SK-N-SH treated with all-trans-retinoic acid at 6 μM for 48 hours (cell line): ENCODE measurements around the gene S100A5.

Experiments used
- ATAC-seq: fragments of 200-7000 bp; cut with Tn5 transposase; 3 replicates; pipeline ENCODE4 v1.9.1; 2020; ENCODE audit warnings: mild to moderate bottlenecking, moderate library complexity
- BACH2 ChIP-seq: fragments of 250-450 bp; sonication (Bioruptor Pico); IDR thresholded peaks from 2 replicates; pipeline ENCODE4 v1.9.0; 2021; ENCODE audit warnings: mild to moderate bottlenecking, borderline replicate concordance
- CSDC2 ChIP-seq: fragments of 250-450 bp; sonication (Bioruptor Pico); IDR thresholded peaks from 2 replicates; pipeline ENCODE4 v1.5.0; 2020; ENCODE audit warnings: mild to moderate bottlenecking, moderate library complexity
- GLIS3 ChIP-seq: fragments of 250-450 bp; sonication (Bioruptor Pico); IDR thresholded peaks from 2 replicates; pipeline ENCODE4 v1.5.0; 2020; ENCODE audit warnings: mild to moderate bottlenecking, moderate library complexity
- ISL1 ChIP-seq: fragments of 250-450 bp; sonication (Bioruptor Pico); IDR thresholded peaks from 2 replicates; pipeline ENCODE4 v2.1.2; 2022; ENCODE audit warnings: mild to moderate bottlenecking, moderate library complexity
- OSR1 ChIP-seq: fragments of 250-450 bp; sonication (Bioruptor Pico); IDR thresholded peaks from 2 replicates; pipeline ENCODE4 v1.8.0; 2022; ENCODE audit warnings: moderate library complexity, mild to moderate bottlenecking, inconsistent platforms
- PPARA ChIP-seq: fragments of 250-450 bp; sonication (Bioruptor Pico); IDR thresholded peaks from 2 replicates; pipeline ENCODE4 v1.5.0; 2020; ENCODE audit warnings: mild to moderate bottlenecking, borderline replicate concordance
- SNAI2 ChIP-seq: fragments of 250-450 bp; sonication (Bioruptor Pico); IDR thresholded peaks from 2 replicates; pipeline ENCODE4 v1.5.0; 2020; ENCODE audit warnings: mild to moderate bottlenecking, moderate library complexity
- TCF4 ChIP-seq: fragments of 250-450 bp; sonication (Bioruptor Pico); IDR thresholded peaks from 2 replicates; pipeline ENCODE4 v1.8.0; 2021; ENCODE audit warnings: mild to moderate bottlenecking, moderate library complexity, borderline replicate concordance
- TOX ChIP-seq: fragments of 250-450 bp; sonication (Bioruptor Pico); IDR thresholded peaks from 2 replicates; pipeline ENCODE4 v1.8.0; 2021; ENCODE audit warnings: mild to moderate bottlenecking, moderate library complexity, borderline replicate concordance
- ZC3H10 ChIP-seq: fragments of 250-450 bp; sonication (Bioruptor Pico); IDR thresholded peaks from 2 replicates; pipeline ENCODE4 v1.5.1; 2021; ENCODE audit warnings: mild to moderate bottlenecking, moderate library complexity
- ZFP3 ChIP-seq: fragments of 250-450 bp; sonication (Bioruptor Pico); IDR thresholded peaks from 2 replicates; pipeline ENCODE4 v1.5.0; 2020; ENCODE audit warnings: mild to moderate bottlenecking, moderate library complexity
- ZFP30 ChIP-seq: fragments of 450-650 bp; formaldehyde crosslinking; IDR thresholded peaks from 2 replicates; pipeline ENCODE4 v1.5.0; 2022; ENCODE audit warnings: mild to moderate bottlenecking, moderate library complexity
- ZNF565 ChIP-seq: fragments of 450-650 bp; formaldehyde crosslinking; conservative IDR thresholded peaks from 2 replicates; pipeline ENCODE4 v1.5.0; 2020; ENCODE audit warnings: low read depth, mild to moderate bottlenecking, moderate library complexity
- ZNF70 ChIP-seq: fragments of 450-650 bp; formaldehyde crosslinking; IDR thresholded peaks from 2 replicates; pipeline ENCODE4 v1.5.0; 2020; ENCODE audit warnings: mild to moderate bottlenecking, moderate library complexity
- ZNF8 ChIP-seq: fragments of 450-650 bp; formaldehyde crosslinking; IDR thresholded peaks from 2 replicates; pipeline ENCODE4 v1.5.0; 2020; ENCODE audit warnings: mild to moderate bottlenecking, moderate library complexity
- TF ChIP-seq, protein P1 (sequence below): fragments of 250-450 bp; sonication (Bioruptor Pico); IDR thresholded peaks from 2 replicates; pipeline ENCODE4 v1.8.0; 2020; ENCODE audit warnings: mild to moderate bottlenecking, moderate library complexity, borderline replicate concordance
- TF ChIP-seq, protein P2 (sequence below): fragments of 250-450 bp; sonication (Bioruptor Pico); IDR thresholded peaks from 2 replicates; pipeline ENCODE4 v1.5.1; 2020; ENCODE audit warnings: low read depth, mild to moderate bottlenecking, moderate library complexity
- TF ChIP-seq, protein P3 (sequence below): fragments of 250-450 bp; sonication (Bioruptor Pico); IDR thresholded peaks from 2 replicates; pipeline ENCODE4 v1.5.1; 2021; ENCODE audit warnings: mild to moderate bottlenecking, moderate library complexity
- TF ChIP-seq, protein P4 (sequence below): fragments of 250-450 bp; sonication (Bioruptor Pico); IDR thresholded peaks from 2 replicates; pipeline ENCODE4 v1.8.0; 2021; ENCODE audit warnings: low read depth, mild to moderate bottlenecking, moderate library complexity, borderline replicate concordance
- TF ChIP-seq, protein P5 (sequence below): fragments of 250-450 bp; sonication (Bioruptor Pico); IDR thresholded peaks from 2 replicates; pipeline ENCODE4 v1.5.0; 2020; ENCODE audit warnings: mild to moderate bottlenecking, moderate library complexity

The S100A5 gene

DNA sequence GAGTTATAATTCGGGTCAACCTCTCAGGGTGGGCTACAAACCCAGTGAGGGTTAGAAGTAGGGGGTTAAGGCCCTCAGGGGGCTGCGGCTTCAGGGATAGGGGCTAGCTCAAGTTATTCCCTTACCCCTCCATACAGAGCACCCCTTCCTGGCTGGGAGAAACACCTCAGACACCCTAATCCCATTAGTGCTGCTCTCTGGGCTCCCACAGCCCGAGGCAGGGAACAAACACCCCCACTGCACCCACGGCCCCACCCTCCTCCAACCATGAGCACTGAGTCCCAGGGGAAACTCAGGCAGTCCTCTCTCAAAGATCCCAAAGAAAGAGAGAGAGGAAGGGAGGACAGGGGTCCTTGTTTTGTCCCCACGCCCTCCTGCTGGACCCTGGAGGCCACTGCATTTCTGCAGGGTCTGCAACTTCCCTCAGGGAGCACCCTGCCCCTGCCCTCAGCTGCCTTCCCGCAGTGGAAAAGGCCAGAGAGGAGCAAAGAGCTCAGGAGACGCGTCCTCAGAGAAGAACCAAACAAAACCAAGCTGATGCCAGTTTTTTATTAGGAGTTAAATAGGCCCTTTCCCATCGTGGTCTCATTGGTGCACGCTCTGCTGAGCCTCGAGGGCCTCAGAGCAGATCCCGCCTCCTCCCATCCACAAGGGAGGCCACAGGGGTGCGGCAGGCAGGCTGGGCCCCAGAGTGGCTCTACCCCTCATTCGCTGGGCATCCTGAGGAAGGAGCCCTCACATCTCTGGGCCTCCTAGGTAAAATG lies 6.2 kb upstream of the S100A5 start:
- no peak for TF ChIP-seq ZNF565
- no peak for TF ChIP-seq ZC3H10 (CRISPR knock-in tag)
- no peak for TF ChIP-seq TCF4
- TF ChIP-seq BACH2: no peak
- TF ChIP-seq, protein P1, sequence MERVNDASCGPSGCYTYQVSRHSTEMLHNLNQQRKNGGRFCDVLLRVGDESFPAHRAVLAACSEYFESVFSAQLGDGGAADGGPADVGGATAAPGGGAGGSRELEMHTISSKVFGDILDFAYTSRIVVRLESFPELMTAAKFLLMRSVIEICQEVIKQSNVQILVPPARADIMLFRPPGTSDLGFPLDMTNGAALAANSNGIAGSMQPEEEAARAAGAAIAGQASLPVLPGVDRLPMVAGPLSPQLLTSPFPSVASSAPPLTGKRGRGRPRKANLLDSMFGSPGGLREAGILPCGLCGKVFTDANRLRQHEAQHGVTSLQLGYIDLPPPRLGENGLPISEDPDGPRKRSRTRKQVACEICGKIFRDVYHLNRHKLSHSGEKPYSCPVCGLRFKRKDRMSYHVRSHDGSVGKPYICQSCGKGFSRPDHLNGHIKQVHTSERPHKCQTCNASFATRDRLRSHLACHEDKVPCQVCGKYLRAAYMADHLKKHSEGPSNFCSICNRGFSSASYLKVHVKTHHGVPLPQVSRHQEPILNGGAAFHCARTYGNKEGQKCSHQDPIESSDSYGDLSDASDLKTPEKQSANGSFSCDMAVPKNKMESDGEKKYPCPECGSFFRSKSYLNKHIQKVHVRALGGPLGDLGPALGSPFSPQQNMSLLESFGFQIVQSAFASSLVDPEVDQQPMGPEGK (CRISPR knock-in tag): no peak
- TF ChIP-seq, protein P2, sequence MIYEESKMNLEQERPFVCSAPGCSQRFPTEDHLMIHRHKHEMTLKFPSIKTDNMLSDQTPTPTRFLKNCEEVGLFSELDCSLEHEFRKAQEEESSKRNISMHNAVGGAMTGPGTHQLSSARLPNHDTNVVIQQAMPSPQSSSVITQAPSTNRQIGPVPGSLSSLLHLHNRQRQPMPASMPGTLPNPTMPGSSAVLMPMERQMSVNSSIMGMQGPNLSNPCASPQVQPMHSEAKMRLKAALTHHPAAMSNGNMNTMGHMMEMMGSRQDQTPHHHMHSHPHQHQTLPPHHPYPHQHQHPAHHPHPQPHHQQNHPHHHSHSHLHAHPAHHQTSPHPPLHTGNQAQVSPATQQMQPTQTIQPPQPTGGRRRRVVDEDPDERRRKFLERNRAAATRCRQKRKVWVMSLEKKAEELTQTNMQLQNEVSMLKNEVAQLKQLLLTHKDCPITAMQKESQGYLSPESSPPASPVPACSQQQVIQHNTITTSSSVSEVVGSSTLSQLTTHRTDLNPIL (CRISPR knock-in tag): no peak
- no peak for ATAC-seq

DNA sequence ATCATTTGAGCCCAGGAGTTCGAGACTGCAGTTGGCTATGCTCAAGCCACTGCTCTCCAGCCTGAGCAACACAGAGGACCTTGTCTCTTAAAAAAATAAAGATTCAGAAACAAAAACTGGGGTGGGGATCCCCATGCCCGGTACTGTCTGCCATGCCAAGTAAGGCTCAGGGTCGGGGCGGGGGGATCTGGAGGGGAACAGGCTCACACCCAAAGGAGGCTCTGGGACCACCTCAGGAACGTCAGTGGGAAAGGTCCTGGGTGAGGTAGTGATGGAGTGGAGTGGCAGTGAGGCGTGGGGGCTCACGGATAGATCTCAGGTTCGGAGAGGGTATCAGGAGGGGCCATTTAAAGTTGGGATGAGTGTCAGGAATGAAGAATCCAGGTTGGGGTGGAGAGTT lies 5.6 kb upstream of the S100A5 start:
- TF ChIP-seq ZNF565: no peak
- TF ChIP-seq, protein P3, sequence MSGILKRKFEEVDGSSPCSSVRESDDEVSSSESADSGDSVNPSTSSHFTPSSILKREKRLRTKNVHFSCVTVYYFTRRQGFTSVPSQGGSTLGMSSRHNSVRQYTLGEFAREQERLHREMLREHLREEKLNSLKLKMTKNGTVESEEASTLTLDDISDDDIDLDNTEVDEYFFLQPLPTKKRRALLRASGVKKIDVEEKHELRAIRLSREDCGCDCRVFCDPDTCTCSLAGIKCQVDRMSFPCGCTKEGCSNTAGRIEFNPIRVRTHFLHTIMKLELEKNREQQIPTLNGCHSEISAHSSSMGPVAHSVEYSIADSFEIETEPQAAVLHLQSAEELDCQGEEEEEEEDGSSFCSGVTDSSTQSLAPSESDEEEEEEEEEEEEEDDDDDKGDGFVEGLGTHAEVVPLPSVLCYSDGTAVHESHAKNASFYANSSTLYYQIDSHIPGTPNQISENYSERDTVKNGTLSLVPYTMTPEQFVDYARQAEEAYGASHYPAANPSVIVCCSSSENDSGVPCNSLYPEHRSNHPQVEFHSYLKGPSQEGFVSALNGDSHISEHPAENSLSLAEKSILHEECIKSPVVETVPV (CRISPR knock-in tag): no peak
- TF ChIP-seq TOX (CRISPR knock-in tag): no peak
- TF ChIP-seq, protein P1 (CRISPR knock-in tag): no peak
- no peak for TF ChIP-seq SNAI2
- TF ChIP-seq OSR1 (CRISPR knock-in tag): no peak
- no peak for TF ChIP-seq ZFP3 (CRISPR knock-in tag)
- TF ChIP-seq, protein P4, sequence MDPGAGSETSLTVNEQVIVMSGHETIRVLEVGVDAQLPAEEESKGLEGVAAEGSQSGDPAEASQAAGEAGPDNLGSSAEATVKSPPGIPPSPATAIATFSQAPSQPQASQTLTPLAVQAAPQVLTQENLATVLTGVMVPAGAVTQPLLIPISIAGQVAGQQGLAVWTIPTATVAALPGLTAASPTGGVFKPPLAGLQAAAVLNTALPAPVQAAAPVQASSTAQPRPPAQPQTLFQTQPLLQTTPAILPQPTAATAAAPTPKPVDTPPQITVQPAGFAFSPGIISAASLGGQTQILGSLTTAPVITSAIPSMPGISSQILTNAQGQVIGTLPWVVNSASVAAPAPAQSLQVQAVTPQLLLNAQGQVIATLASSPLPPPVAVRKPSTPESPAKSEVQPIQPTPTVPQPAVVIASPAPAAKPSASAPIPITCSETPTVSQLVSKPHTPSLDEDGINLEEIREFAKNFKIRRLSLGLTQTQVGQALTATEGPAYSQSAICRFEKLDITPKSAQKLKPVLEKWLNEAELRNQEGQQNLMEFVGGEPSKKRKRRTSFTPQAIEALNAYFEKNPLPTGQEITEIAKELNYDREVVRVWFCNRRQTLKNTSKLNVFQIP: no peak
- no peak for TF ChIP-seq ISL1 (CRISPR knock-in tag)
- TF ChIP-seq, protein P5, sequence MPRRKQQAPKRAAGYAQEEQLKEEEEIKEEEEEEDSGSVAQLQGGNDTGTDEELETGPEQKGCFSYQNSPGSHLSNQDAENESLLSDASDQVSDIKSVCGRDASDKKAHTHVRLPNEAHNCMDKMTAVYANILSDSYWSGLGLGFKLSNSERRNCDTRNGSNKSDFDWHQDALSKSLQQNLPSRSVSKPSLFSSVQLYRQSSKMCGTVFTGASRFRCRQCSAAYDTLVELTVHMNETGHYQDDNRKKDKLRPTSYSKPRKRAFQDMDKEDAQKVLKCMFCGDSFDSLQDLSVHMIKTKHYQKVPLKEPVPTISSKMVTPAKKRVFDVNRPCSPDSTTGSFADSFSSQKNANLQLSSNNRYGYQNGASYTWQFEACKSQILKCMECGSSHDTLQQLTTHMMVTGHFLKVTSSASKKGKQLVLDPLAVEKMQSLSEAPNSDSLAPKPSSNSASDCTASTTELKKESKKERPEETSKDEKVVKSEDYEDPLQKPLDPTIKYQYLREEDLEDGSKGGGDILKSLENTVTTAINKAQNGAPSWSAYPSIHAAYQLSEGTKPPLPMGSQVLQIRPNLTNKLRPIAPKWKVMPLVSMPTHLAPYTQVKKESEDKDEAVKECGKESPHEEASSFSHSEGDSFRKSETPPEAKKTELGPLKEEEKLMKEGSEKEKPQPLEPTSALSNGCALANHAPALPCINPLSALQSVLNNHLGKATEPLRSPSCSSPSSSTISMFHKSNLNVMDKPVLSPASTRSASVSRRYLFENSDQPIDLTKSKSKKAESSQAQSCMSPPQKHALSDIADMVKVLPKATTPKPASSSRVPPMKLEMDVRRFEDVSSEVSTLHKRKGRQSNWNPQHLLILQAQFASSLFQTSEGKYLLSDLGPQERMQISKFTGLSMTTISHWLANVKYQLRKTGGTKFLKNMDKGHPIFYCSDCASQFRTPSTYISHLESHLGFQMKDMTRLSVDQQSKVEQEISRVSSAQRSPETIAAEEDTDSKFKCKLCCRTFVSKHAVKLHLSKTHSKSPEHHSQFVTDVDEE (CRISPR knock-in tag): no peak
- no peak for TF ChIP-seq PPARA (CRISPR knock-in tag)
- no peak for TF ChIP-seq CSDC2 (CRISPR knock-in tag)
- no peak for TF ChIP-seq ZFP30 (CRISPR knock-in tag)
- TF ChIP-seq BACH2: no peak
- no peak for TF ChIP-seq ZNF70 (CRISPR knock-in tag)
- TF ChIP-seq ZNF8: no peak
- TF ChIP-seq ZC3H10 (CRISPR knock-in tag): no peak
- TF ChIP-seq, protein P2 (CRISPR knock-in tag): no peak
- no peak for TF ChIP-seq GLIS3 (CRISPR knock-in tag)
- ATAC-seq: no peak
